ENCODE data around the gene KRTAP5-3. TPM values are rescaled to one million over a fixed set of nuclear protein-coding genes. Genes with fewer than 3 reads are reported as not detected.

The KRTAP5-3 gene
- total and polyA plus RNA-seq, 2 of the 13 experiments (the other 11 are each of a cell fraction or from before 2014, with no cell fraction given), result not detected

DNA sequence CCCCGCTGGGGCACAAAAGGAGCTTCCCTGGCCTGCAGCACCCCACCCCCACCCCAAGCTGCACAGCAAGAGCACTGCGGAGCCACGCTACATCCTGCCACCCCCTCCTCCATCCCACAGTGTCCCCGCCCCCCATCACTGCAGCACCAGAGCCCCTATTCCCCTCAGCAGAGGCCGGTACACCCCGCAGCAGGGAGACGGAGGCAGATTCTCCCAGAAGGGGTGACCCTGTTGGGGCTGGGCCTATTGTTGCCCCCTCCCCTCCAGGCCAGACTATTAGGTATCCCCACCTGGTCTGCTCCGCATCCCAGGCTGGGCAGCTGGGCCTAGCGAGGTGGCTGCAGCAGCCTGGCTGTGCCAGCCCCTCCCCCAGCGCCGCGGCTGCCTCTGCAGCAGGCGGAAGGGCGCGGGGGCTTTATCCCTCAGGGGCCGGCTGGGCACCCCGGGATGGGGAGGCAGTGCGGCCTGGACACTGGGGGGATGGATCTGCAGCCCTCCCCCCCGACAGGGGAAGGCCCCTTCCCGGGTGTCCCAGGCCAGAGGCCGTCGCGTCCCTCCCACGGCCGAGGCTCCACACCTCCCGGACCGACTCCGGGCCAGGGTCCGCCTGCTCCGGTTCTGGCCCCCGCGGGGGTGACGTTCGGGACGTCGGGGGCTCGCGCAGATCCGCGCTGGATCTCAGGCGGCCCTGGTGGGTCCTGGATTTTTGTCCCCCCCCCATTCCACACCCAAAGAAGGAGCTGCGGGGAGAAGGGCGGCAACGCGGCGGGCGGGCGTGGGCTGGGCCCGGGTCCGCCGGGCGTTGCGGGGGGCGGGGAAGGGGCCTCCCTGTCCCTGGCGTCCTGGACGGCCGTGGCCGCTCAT lies 37.1 kb downstream of the KRTAP5-3 start (continued):
- TF ChIP-seq PBX2 (CRISPR knock-in tag; IDR thresholded peaks at IDR 0.05), result no peak
- 0 out of 2 replicates have a peak, but pooled peaks have one; percentile 18 for TF ChIP-seq ZFY (CRISPR knock-in tag; IDR thresholded peaks at IDR 0.05)
- 0 out of 2 replicates have a peak, but pooled peaks have one; percentile 57 for TF ChIP-seq ZBTB42 (CRISPR knock-in tag; IDR thresholded peaks at IDR 0.05)
- TF ChIP-seq ZNF256 (CRISPR knock-in tag; conservative IDR thresholded peaks at IDR 0.05), result no peak
- no peak for TF ChIP-seq NKX3-1 (CRISPR knock-in tag; IDR thresholded peaks at IDR 0.05)
- no peak for TF ChIP-seq ZSCAN12 (CRISPR knock-in tag; IDR thresholded peaks at IDR 0.05)
- TF ChIP-seq FOXA1 (IDR thresholded peaks at IDR 0.05), result no peak
- no peak for TF ChIP-seq FOXA1 (CRISPR knock-in tag; IDR thresholded peaks at IDR 0.05)
- TF ChIP-seq HMG20A (CRISPR knock-in tag; IDR thresholded peaks at IDR 0.05; ENCODE audit: borderline replicate concordance), result no peak
- TF ChIP-seq AGO2 (optimal IDR thresholded peaks at IDR 0.05; ENCODE audit: low read depth, low read length), result peak; percentile 32
- TF ChIP-seq, protein P1, sequence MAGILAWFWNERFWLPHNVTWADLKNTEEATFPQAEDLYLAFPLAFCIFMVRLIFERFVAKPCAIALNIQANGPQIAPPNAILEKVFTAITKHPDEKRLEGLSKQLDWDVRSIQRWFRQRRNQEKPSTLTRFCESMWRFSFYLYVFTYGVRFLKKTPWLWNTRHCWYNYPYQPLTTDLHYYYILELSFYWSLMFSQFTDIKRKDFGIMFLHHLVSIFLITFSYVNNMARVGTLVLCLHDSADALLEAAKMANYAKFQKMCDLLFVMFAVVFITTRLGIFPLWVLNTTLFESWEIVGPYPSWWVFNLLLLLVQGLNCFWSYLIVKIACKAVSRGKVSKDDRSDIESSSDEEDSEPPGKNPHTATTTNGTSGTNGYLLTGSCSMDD (CRISPR knock-in tag; IDR thresholded peaks at IDR 0.05), result no peak
- no peak for TF ChIP-seq ZNF280D (CRISPR knock-in tag; IDR thresholded peaks at IDR 0.05)
- TF ChIP-seq ZNF24 (IDR thresholded peaks at IDR 0.05), result no peak
- no peak for TF ChIP-seq ZNF800 (CRISPR knock-in tag; IDR thresholded peaks at IDR 0.05)
- no peak for TF ChIP-seq KAT2B (IDR thresholded peaks at IDR 0.05; ENCODE audit: borderline replicate concordance, low read depth, low read length)
- TF ChIP-seq MED13 (CRISPR knock-in tag; IDR thresholded peaks at IDR 0.05), result 0 out of 2 replicates have a peak, but pooled peaks have one; percentile 27
- TF ChIP-seq ZSCAN30 (CRISPR knock-in tag; IDR thresholded peaks at IDR 0.05), result no peak
- TF ChIP-seq KAT7 (CRISPR knock-in tag; IDR thresholded peaks at IDR 0.05; ENCODE audit: borderline replicate concordance), result no peak
- TF ChIP-seq MED8 (CRISPR knock-in tag; IDR thresholded peaks at IDR 0.05; ENCODE audit: insufficient replicate concordance), result no peak
- no peak for TF ChIP-seq ARID2 (CRISPR knock-in tag; IDR thresholded peaks at IDR 0.05; ENCODE audit: borderline replicate concordance)
- no peak for TF ChIP-seq ZNF567 (CRISPR knock-in tag; IDR thresholded peaks at IDR 0.05; ENCODE audit: borderline replicate concordance)
- no peak; the same call in 1 of the 2 replicates for TF ChIP-seq HDAC1 (CRISPR knock-in tag; IDR thresholded peaks at IDR 0.05)
- TF ChIP-seq, protein P2, sequence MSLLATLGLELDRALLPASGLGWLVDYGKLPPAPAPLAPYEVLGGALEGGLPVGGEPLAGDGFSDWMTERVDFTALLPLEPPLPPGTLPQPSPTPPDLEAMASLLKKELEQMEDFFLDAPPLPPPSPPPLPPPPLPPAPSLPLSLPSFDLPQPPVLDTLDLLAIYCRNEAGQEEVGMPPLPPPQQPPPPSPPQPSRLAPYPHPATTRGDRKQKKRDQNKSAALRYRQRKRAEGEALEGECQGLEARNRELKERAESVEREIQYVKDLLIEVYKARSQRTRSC (CRISPR knock-in tag; IDR thresholded peaks at IDR 0.05; ENCODE audit: low read depth), result no peak
